IMR-90 (cell line): ENCODE data around the gene PCCA. TPM values are rescaled to one million over a fixed set of nuclear protein-coding genes. Genes with fewer than 3 reads are reported as not detected.

Experiments
- ATAC-seq: fragments of 200-7000 bp; cut with Tn5 transposase; 2 replicates; pipeline ENCODE4 v1.9.1; 2020; ENCODE audit warnings: low read depth, mild to moderate bottlenecking, moderate library complexity
- BruUV-seq: library from RNA; stranded (reverse); fragments of 400-500 nt; replicated peaks from 2 replicates; lab custom pipeline; 2021; lab: Mats Ljungman, UMichigan
- CTCF ChIA-PET: fragments of 300-600 bp; formaldehyde crosslinking; extraction: SDS; loops from one replicate; lab custom pipeline; 2021; ENCODE audit warnings: antibody characterized with exemption; lab: Yijun Ruan, JAX
- POLR2A ChIA-PET: fragments of 300-600 bp; sonication (Branson Sonifier 250); formaldehyde crosslinking; loops from one replicate; lab custom pipeline; 2022; ENCODE audit warnings: antibody characterized with exemption; ENCODE audit not compliant: unreplicated experiment; lab: Charles Lee
- DNase-seq: peaks from one replicate; pipeline ENCODE4 v3.0.0; 2013
- H2AFZ ChIP-seq: replicated peaks from 2 replicates; pipeline ENCODE3; 2013; ENCODE audit warnings: low read length, mild to moderate bottlenecking; ENCODE audit not compliant: poor library complexity
- H2AK5ac ChIP-seq: 2 replicates; pipeline ENCODE4 v1.6.1; 2013; ENCODE audit warnings: low read depth, low read length, inconsistent platforms
- H2AK9ac ChIP-seq: replicated peaks from 2 replicates; pipeline ENCODE3; 2013; ENCODE audit warnings: mild to moderate bottlenecking, low read depth, low read length, moderate library complexity; ENCODE audit not compliant: poor library complexity
- H2BK120ac ChIP-seq: 2 replicates; pipeline ENCODE4 v1.6.1; 2013; ENCODE audit warnings: low read depth, low read length, inconsistent platforms
- H2BK15ac ChIP-seq: 3 replicates; pipeline ENCODE4 v1.6.1; 2013; ENCODE audit warnings: low read depth, low read length, inconsistent platforms
- H2BK20ac ChIP-seq: 2 replicates; pipeline ENCODE4 v1.6.1; 2013; ENCODE audit warnings: low read depth, mild to moderate bottlenecking, inconsistent platforms, low read length, moderate library complexity
- H2BK5ac ChIP-seq: 2 replicates; pipeline ENCODE4 v1.6.1; 2013; ENCODE audit warnings: mild to moderate bottlenecking, low read depth, low read length, inconsistent platforms; ENCODE audit not compliant: poor library complexity, severe bottlenecking
- H3K14ac ChIP-seq: replicated peaks from 2 replicates; pipeline ENCODE4 v1.6.1; 2013; ENCODE audit warnings: low read depth, low read length, inconsistent platforms
- H3K18ac ChIP-seq: 2 replicates; pipeline ENCODE4 v1.6.1; 2013; ENCODE audit warnings: low read depth, low read length, control low read depth
- H3K23ac ChIP-seq: 2 replicates; pipeline ENCODE4 v1.6.1; 2013; ENCODE audit warnings: low read depth, low read length, inconsistent platforms
- H3K27ac ChIP-seq: 2 replicates; pipeline ENCODE4 v1.5.1; 2013; ENCODE audit warnings: mild to moderate bottlenecking, control low read depth, low read length; ENCODE audit not compliant: insufficient read depth
- H3K27me3 ChIP-seq: 2 replicates; pipeline ENCODE4 v1.6.1; 2013; ENCODE audit warnings: low read length; ENCODE audit not compliant: control insufficient read depth, insufficient read depth
- H3K36me3 ChIP-seq: 2 replicates; pipeline ENCODE4 v1.6.1; 2013; ENCODE audit warnings: low read length, mixed read lengths; ENCODE audit not compliant: control insufficient read depth, insufficient read depth
- H3K4ac ChIP-seq: 2 replicates; pipeline ENCODE4 v1.6.1; 2013; ENCODE audit warnings: low read depth, low read length, inconsistent platforms
- H3K4me1 ChIP-seq: 2 replicates; pipeline ENCODE4 v1.6.1; 2013; ENCODE audit warnings: low read length, mixed read lengths; ENCODE audit not compliant: control insufficient read depth, insufficient read depth
- H3K4me2 ChIP-seq: 2 replicates; pipeline ENCODE4 v1.6.1; 2013; ENCODE audit warnings: low read depth, mild to moderate bottlenecking, control low read depth, low read length, moderate library complexity
- H3K4me3 ChIP-seq: 2 replicates; pipeline ENCODE4 v1.5.1; 2013; ENCODE audit warnings: low read depth, mild to moderate bottlenecking, control low read depth, low read length, moderate library complexity; ENCODE audit not compliant: insufficient read depth
- H3K56ac ChIP-seq: 2 replicates; pipeline ENCODE4 v1.6.1; 2013; ENCODE audit warnings: low read length, inconsistent platforms; ENCODE audit not compliant: insufficient read depth; ENCODE audit errors: extremely low read depth
- H3K79me1 ChIP-seq, 2 experiments: 2 replicates each; pipeline ENCODE4 v1.6.1; 2013; ENCODE audit warnings: low read length in 2 of 2, inconsistent platforms in 1 of 2, low read depth in 1 of 2
- H3K9ac ChIP-seq: 2 replicates; pipeline ENCODE4 v1.6.1; 2013; ENCODE audit warnings: low read depth, low read length, control low read depth
- H3K9me1 ChIP-seq: 2 replicates; pipeline ENCODE4 v1.6.1; 2013; ENCODE audit warnings: low read length, inconsistent platforms; ENCODE audit not compliant: insufficient read depth
- H3K9me3 ChIP-seq: 2 replicates; pipeline ENCODE4 v1.6.1; 2013; ENCODE audit warnings: low read length; ENCODE audit not compliant: control insufficient read depth, insufficient read depth
- H4K20me1 ChIP-seq: 2 replicates; pipeline ENCODE4 v1.6.1; 2013; ENCODE audit warnings: low read length, inconsistent platforms; ENCODE audit not compliant: insufficient read depth
- H4K5ac ChIP-seq: 2 replicates; pipeline ENCODE4 v1.6.1; 2013; ENCODE audit warnings: mild to moderate bottlenecking, low read depth, low read length, control low read depth
- H4K8ac ChIP-seq, 2 experiments: 2 replicates each; pipeline ENCODE4 v1.6.1; 2013; ENCODE audit warnings: low read depth in 2 of 2, low read length in 2 of 2, control low read depth in 1 of 2, inconsistent platforms in 1 of 2
- H4K91ac ChIP-seq: 2 replicates; pipeline ENCODE4 v1.6.1; 2013; ENCODE audit warnings: low read depth, low read length, inconsistent platforms; ENCODE audit not compliant: insufficient read depth
- BHLHE40 ChIP-seq: fragments of 150-350 bp; IDR thresholded peaks from 2 replicates; pipeline ENCODE4 v1.6.1; 2016; ENCODE audit warnings: mild to moderate bottlenecking, low read depth, low read length
- CEBPB ChIP-seq: IDR thresholded peaks from 2 replicates; pipeline ENCODE4 v1.6.1; 2012; ENCODE audit warnings: low read depth, low read length, improper control_type of control experiment
- CHD1 ChIP-seq: IDR thresholded peaks from 2 replicates; pipeline ENCODE4 v1.6.1; 2012; ENCODE audit warnings: low read depth, low read length, improper control_type of control experiment
- FOS ChIP-seq: fragments of 150-350 bp; IDR thresholded peaks from 2 replicates; pipeline ENCODE4 v1.6.1; 2016; ENCODE audit warnings: low read depth, low read length
- MAFK ChIP-seq: IDR thresholded peaks from 2 replicates; pipeline ENCODE4 v1.6.1; 2012; ENCODE audit warnings: low read depth, low read length, improper control_type of control experiment
- MXI1 ChIP-seq: IDR thresholded peaks from 2 replicates; pipeline ENCODE4 v1.6.1; 2012; ENCODE audit warnings: low read depth, mild to moderate bottlenecking, low read length, moderate library complexity, borderline replicate concordance
- POLR2A ChIP-seq: IDR thresholded peaks from 2 replicates; pipeline ENCODE4 v1.6.1; 2012; ENCODE audit warnings: mild to moderate bottlenecking, low read depth, low read length
- RCOR1 ChIP-seq: IDR thresholded peaks from 2 replicates; pipeline ENCODE4 v1.6.1; 2012; ENCODE audit warnings: mild to moderate bottlenecking, low read length, improper control_type of control experiment; ENCODE audit not compliant: insufficient replicate concordance
- RFX5 ChIP-seq: IDR thresholded peaks from 2 replicates; pipeline ENCODE4 v1.8.0; 2012; ENCODE audit warnings: low read depth, mild to moderate bottlenecking, low read length, moderate library complexity
- SMC3 ChIP-seq: fragments of 150-350 bp; IDR thresholded peaks from 2 replicates; pipeline ENCODE4 v1.6.1; 2016; ENCODE audit warnings: low read depth, mild to moderate bottlenecking, antibody characterized with exemption, low read length, moderate library complexity
- WGBS, 2 experiments: methylation state at CpG; one replicate each; pipeline versions ENCODE4 v1.1.5 to v1.1.7; 2013; ENCODE audit warnings: missing lambda C conversion rate in 2 of 2; ENCODE audit not compliant: insufficient read length in 1 of 2; ENCODE audit errors: extremely low coverage in 2 of 2; 5-methylcytosine and 5-hydroxymethylcytosine counted together
- dilution Hi-C: fragments of 300-500 bp; cut with HindIII; formaldehyde crosslinking; loops from one replicate; pipeline ENCODE4 v1.14.3; 2018; ENCODE audit warnings: low sequenced_read_pairs; ENCODE audit not compliant: unreplicated experiment
- in situ Hi-C: fragments of 300-500 bp; cut with MboI; formaldehyde crosslinking; loops from 3 replicates; pipeline ENCODE4 v1.14.3; 2019; ENCODE audit warnings: low sequenced_read_pairs, inconsistent platforms, mixed read lengths
- intact Hi-C: fragments of 100-400 bp; cut with micrococcal nuclease; formaldehyde crosslinking; loops from 2 replicates; pipeline ENCODE4 v1.10.0; 2022
- polyA plus RNA-seq, 3 experiments: library from polyadenylated mRNA; depleted of rRNA; stranded (reverse); fragments of >200 nt; gene quantifications; 2 replicates each; pipeline ENCODE4 v1.2.3, GENCODE V29; 2012; ENCODE audit warnings: low replicate concordance in 1 of 3
- total RNA-seq: library from RNA; depleted of rRNA; stranded (reverse); fragments of >200 nt; gene quantifications from 2 replicates; pipeline ENCODE4 v1.2.3, GENCODE V29; 2012
- TF ChIP-seq, protein P1 (sequence below): fragments of 150-350 bp; IDR thresholded peaks from 2 replicates; pipeline ENCODE4 v1.6.1; 2017; ENCODE audit warnings: mild to moderate bottlenecking, antibody characterized with exemption, low read length, low read depth

The PCCA gene
- total and polyA plus RNA-seq, 2 of the 4 experiments (the other 2 are of a cell fraction): 7.6 to 24.0 TPM

DNA sequence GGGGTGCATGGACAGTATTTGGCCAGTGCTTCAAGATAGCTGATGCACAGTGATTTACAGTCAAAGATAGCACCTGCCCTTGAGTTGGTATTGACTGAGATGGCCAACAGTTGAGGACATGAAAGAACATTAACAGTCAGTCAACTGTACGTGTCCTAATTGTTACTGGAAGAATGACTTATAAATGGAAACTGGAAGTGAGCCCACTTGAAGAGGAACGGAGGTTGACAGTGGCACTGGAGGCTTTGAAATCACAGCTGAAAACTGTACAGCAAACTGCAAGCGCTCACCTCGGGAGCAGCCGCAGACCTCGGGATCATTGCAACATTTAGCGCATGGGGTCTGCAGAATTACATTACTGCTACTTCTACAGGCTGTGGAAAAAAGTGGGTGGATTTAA, 422.6 kb downstream of the PCCA start:
- WGBS, 2 experiments: 77% methylated on average over 2 of the region's 7 CpGs; no CpG with 5 or more reads in 1 of the 2 experiments
- intact Hi-C loops: loop anchor here (10.0 kb wide), 3 partner anchors 167 to 537 kb away; partner anchors contain the start of gene ZIC5
- CTCF ChIA-PET: interaction anchor here (0.6 to 1.6 kb wide), 2 partner anchors 159 to 595 kb away, joined by 3 read pairs; no protein-coding TSS in a partner anchor

More for the DNA sequence above, 422.6 kb downstream of the PCCA start:
- Histone ChIP-seq H3K23ac (no peak overlapping the region), H3K4me3 (no peak overlapping the region), H3K56ac (no peak overlapping the region), H2BK120ac (no peak overlapping the region), H2AK9ac (no peak overlapping the region), H3K9ac (no peak overlapping the region), H2BK15ac (no peak overlapping the region), H2BK20ac (no peak overlapping the region), H3K4ac (no peak overlapping the region), H3K79me1 (no peaks in the 10 kb centered on the region), H3K9me3 (no peaks in the 10 kb centered on the region), H4K20me1 (no peaks in the 10 kb centered on the region), H2AK5ac (no peak overlapping the region), H3K27me3 (no peaks in the 10 kb centered on the region), H3K4me1 (no peaks in the 10 kb centered on the region; the same call in 1 of the 2 replicates), H3K36me3 (no peaks in the 10 kb centered on the region; the same call in 1 of the 2 replicates), H4K8ac (no peak overlapping the region), H3K14ac (no peak overlapping the region), H2BK5ac (no peak overlapping the region), H3K4me2 (no peak overlapping the region), H3K18ac (no peak overlapping the region), H3K27ac (no peak overlapping the region), H2AFZ (no peak overlapping the region), H4K5ac (no peak overlapping the region), H3K9me1 (peaks cover 3% of the 10 kb centered on the region; the same call in 1 of the 2 replicates), H4K91ac (no peak overlapping the region)
- no TSS peak for BruUV-seq
- no peak for TF ChIP-seq RCOR1
- no peak for TF ChIP-seq MAFK
- TF ChIP-seq MXI1: no peak
- TF ChIP-seq CHD1: no peak
- no peak for TF ChIP-seq FOS
- no peak for TF ChIP-seq RFX5
- no peak for TF ChIP-seq BHLHE40
- TF ChIP-seq, protein P1, sequence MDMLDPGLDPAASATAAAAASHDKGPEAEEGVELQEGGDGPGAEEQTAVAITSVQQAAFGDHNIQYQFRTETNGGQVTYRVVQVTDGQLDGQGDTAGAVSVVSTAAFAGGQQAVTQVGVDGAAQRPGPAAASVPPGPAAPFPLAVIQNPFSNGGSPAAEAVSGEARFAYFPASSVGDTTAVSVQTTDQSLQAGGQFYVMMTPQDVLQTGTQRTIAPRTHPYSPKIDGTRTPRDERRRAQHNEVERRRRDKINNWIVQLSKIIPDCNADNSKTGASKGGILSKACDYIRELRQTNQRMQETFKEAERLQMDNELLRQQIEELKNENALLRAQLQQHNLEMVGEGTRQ: no peak
- no peak for TF ChIP-seq SMC3
- TF ChIP-seq POLR2A: no peak
- TF ChIP-seq CEBPB: no peak
- ATAC-seq: no peak
- DNase-seq: no peak
- dilution Hi-C loops: no loop called here
- POLR2A ChIA-PET: no interaction called here
- in situ Hi-C loops: loop anchor here (10.0 kb wide), 1 partner anchor 857 kb away; no protein-coding TSS in a partner anchor
